GM21825 (cell line): ENCODE results near the gene SLU7.

Experiments used
- ATAC-seq: cut with Tn5 transposase; IDR thresholded peaks from one replicate; pipeline ENCODE4 v1.9.1; 2021; ENCODE audit warnings: mild to moderate bottlenecking, moderate library complexity; ENCODE audit not compliant: unreplicated experiment

The SLU7 gene

GRCh38 chr5:160367885-160368284 lies 51.0 kb downstream of the SLU7 start:
- no peak for ATAC-seq

GRCh38 chr5:160367261-160367660 lies 51.6 kb downstream of the SLU7 start:
- ATAC-seq, result no peak

- no peak for ATAC-seq
These were observed 52.7 kb downstream of the SLU7 start for GRCh38 chr5:160366230-160366629.

DNA sequence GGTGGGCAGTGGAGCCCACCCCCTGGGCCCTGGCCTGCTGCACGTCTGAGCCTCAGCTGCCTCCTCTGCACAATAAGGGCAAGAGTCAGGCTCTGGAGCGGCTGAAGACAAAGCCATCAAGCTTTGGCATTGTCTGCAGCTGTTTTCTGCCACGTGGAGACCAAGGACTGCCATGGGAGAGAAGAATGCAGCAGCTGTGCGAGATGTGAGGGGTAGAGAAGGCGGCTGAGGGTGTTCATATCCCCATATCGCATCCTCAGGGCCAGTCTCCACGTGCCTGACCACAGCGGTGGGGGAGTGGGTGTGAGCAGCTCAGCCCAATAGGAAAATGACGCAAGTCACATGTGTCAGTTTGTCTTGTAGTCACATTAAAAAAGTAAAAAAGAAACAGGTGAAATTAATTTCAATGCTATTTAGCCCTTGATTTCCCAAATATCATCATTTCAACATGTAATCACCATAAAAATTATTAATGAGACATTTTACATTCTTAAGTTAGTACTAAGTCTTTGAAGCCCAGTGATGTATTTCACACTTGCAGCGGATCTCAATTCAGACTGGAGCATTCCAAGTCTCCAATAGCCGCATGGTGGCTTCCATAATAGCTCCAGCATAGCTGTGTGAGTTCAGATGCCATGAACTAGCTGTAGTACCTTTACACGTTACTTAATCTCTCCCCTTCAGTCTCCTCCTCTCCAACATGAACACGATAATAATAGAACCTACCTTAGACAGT lies 55.1 kb downstream of the SLU7 start:
- ATAC-seq, result no peak

GRCh38 chr5:160363211-160363610 lies 55.7 kb downstream of the SLU7 start:
- ATAC-seq, result no peak

GRCh38 chr5:160361624-160362228 lies 57.2 kb downstream of the SLU7 start:
- no peak for ATAC-seq

GRCh38 chr5:160360310-160360709 lies 58.6 kb downstream of the SLU7 start:
- ATAC-seq, result no peak

DNA sequence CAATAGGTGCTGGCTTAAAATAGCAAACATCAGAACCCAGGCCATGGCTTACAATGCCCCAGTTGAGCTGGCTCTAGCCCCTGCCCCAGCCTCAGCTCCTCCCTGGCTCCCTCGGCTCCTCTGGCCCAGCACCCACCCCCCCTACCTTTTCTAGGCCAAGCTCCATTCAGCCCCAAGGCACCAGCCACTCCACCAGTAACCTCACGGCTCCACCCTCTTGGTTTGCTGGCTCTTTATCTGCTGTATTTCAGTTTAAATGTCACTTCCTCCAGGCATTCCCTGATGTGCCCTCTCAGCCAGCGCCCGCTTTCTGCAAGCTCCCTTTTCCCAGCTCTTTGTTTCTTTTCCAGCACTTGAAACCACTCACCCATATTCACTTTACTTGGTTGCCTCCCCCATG lies 59.1 kb downstream of the SLU7 start:
- ATAC-seq, result no peak

DNA sequence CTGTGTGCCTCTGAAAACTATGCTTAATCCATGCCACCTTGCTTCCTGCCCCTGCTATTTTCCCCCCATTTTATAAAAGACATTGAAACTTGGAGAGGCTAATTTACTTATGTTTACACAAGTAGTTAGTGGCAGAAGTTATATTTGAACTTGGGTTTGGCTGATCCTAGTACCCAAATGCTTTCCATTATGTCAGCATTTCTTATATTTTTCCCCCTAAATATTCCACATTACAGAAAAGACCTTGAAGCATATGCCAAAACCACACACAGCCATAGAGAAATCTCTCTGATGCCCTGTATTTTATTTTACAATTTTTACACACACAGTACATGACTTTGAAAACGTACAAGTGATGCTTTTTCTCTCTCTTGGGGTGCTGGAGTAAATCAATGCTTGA lies 59.6 kb downstream of the SLU7 start:
- no peak for ATAC-seq

- ATAC-seq, result no peak
These were observed 60.9 kb downstream of the SLU7 start for GRCh38 chr5:160357861-160358411.

DNA sequence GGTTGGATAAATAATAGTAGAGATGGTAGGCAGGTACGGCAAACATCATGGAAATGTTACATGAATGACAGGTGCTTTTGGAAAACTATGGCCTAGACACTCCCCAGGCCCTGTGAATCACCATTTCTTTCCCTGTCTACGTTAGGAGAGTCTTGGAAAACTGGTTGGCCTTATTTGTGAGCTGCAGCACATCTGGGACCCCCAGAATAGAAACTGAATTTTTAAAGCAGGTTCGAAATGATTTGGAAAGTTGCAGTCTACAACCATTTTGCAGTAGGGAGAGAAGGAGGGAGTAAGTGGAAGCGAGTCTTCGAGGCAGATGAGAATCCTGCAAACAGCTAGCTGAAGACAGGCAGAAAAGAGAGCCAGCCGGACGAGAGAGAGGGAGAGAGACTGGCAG lies 61.5 kb downstream of the SLU7 start:
- ATAC-seq, result no peak

GRCh38 chr5:160356550-160357347 lies 62.1 kb downstream of the SLU7 start:
- ATAC-seq, result no peak

GRCh38 chr5:160354666-160355065 lies 64.2 kb downstream of the SLU7 start:
- no peak for ATAC-seq

- ATAC-seq, result no peak
These were observed 65.5 kb downstream of the SLU7 start for GRCh38 chr5:160353379-160353778.

DNA sequence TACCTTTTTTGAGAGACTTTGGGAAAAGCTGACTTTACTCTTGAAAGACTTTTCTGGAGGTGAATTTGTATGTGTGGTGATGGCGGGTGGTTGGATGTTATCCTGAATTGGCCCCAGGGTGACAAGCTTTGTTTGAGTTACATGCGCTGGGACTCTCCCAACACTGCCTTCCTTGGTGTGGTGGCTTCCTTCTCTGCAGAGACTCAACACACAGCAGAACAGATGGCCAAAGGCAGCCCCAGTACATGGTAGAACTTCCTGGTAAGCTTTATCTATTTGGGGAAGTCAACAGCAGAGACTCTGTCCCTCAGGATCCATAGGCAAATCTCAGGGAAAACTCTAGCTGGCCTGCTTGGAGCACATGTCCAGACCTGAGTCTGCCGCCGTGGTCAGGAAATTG lies 66.6 kb downstream of the SLU7 start:
- ATAC-seq, result no peak
